ENCODE results near the gene DCUN1D2. TPM values are rescaled to one million over a fixed set of nuclear protein-coding genes. Genes with fewer than 3 reads are reported as not detected.

Gene DCUN1D2
- total and polyA plus RNA-seq, 10 donors = 6.3 to 33.1 (median 24.4) TPM

GRCh38 chr13:113446488-113446854, 44.0 kb downstream of the DCUN1D2 start:
- WGBS, 5 donors = 87 to 92% (median 90%) methylated on average over 6 to 9 of the region's 9 CpGs
- intact Hi-C loops (cut with DNase I; ENCODE audit: low total_unique reads) = no loop called here
- no peaks in the 10 kb centered on the region for H3K9me3 ChIP-seq
- H3K4me3 ChIP-seq = no peak overlapping the region
- H3K27me3 ChIP-seq (replicated peaks in 1 of 7) = no peaks in the 10 kb centered on the region
- H3K36me3 ChIP-seq = peaks cover 0 to 23% (median 0%) of the 10 kb centered on the region in 6 donors
- peaks cover 0 to 39% (median 16%) of the 10 kb centered on the region in 6 donors for H3K4me1 ChIP-seq
- no peak for TF ChIP-seq POLR2AphosphoS5 (IDR thresholded peaks at IDR 0.05)
- no peak for TF ChIP-seq CTCF (IDR thresholded peaks at IDR 0.05 in 8 of 11, conservative IDR thresholded peaks at IDR 0.05 in 3 of 11)
- TF ChIP-seq POLR2A (IDR thresholded peaks at IDR 0.05) = no peak
- no peak overlapping the region for H3K27ac ChIP-seq
- no peak for DNase-seq

GRCh38 chr13:113445791-113446487, 44.6 kb downstream of the DCUN1D2 start:
- no peak overlapping the region for H3K4me3 ChIP-seq
- H3K27me3 ChIP-seq (replicated peaks in 1 of 7) = no peaks in the 10 kb centered on the region
- 49 to 69% (median 53%) methylated on average over 7 to 19 of the region's 19 CpGs for WGBS, 5 donors
- H3K36me3 ChIP-seq = peaks cover 0 to 23% (median 0%) of the 10 kb centered on the region in 6 donors
- TF ChIP-seq CTCF (IDR thresholded peaks at IDR 0.05 in 8 of 11, conservative IDR thresholded peaks at IDR 0.05 in 3 of 11) = peak in 1 of 11 experiments; percentile 13
- TF ChIP-seq POLR2AphosphoS5 (IDR thresholded peaks at IDR 0.05) = peak in 1 of 3 donors; percentile 6
- TF ChIP-seq POLR2A (IDR thresholded peaks at IDR 0.05) = no peak
- intact Hi-C loops (cut with DNase I; ENCODE audit: low total_unique reads) = no loop called here
- H3K27ac ChIP-seq = no peak overlapping the region
- DNase-seq = peak; percentile 82
- H3K9me3 ChIP-seq = no peaks in the 10 kb centered on the region
- peaks cover 0 to 39% (median 16%) of the 10 kb centered on the region in 6 donors for H3K4me1 ChIP-seq

GRCh38 chr13:113443991-113444390, 46.5 kb downstream of the DCUN1D2 start:
- Histone ChIP-seq H3K27me3 (replicated peaks in 1 of 7) (no peaks in the 10 kb centered on the region), H3K4me3 (no peak overlapping the region), H3K9me3 (no peaks in the 10 kb centered on the region), H3K36me3 (peaks cover 0 to 23% (median 0%) of the 10 kb centered on the region in 6 donors), H3K4me1 (peaks cover 0 to 24% (median 13%) of the 10 kb centered on the region in 6 donors), H3K27ac (no peak overlapping the region)
- WGBS, 5 donors = 87 to 99% (median 98%) methylated on average over 11 to 15 of the region's 15 CpGs
- intact Hi-C loops (cut with DNase I; ENCODE audit: low total_unique reads) = no loop called here
- TF ChIP-seq POLR2AphosphoS5 (IDR thresholded peaks at IDR 0.05) = no peak
- TF ChIP-seq CTCF (IDR thresholded peaks at IDR 0.05 in 8 of 11, conservative IDR thresholded peaks at IDR 0.05 in 3 of 11) = no peak
- no peak for TF ChIP-seq POLR2A (IDR thresholded peaks at IDR 0.05)
- DNase-seq = no peak

- no peak for TF ChIP-seq POLR2A (IDR thresholded peaks at IDR 0.05)
- TF ChIP-seq CTCF (IDR thresholded peaks at IDR 0.05 in 8 of 11, conservative IDR thresholded peaks at IDR 0.05 in 3 of 11) = no peak
- TF ChIP-seq POLR2AphosphoS5 (IDR thresholded peaks at IDR 0.05) = no peak
- DNase-seq = no peak
- H3K36me3 ChIP-seq = peaks cover 0 to 23% (median 0%) of the 10 kb centered on the region in 6 donors
- no peak overlapping the region for H3K4me3 ChIP-seq
- WGBS, 5 donors = 86 to 96% (median 95%) methylated on average over 1 of the region's 1 CpG
- H3K27me3 ChIP-seq (replicated peaks in 1 of 7) = no peaks in the 10 kb centered on the region
- H3K9me3 ChIP-seq = no peaks in the 10 kb centered on the region
- intact Hi-C loops (cut with DNase I; ENCODE audit: low total_unique reads) = no loop called here
- no peak overlapping the region for H3K27ac ChIP-seq
- peaks cover 0 to 17% (median 9%) of the 10 kb centered on the region in 6 donors for H3K4me1 ChIP-seq
Measured at GRCh38 chr13:113442985-113443362, 47.5 kb downstream of the DCUN1D2 start.

Data from spleen (tissue), 11 donors.